Subcutaneous adipose tissue (tissue), 4 donors: Measurements from ENCODE around the gene TMEM170B. TPM values are rescaled to one million over a fixed set of nuclear protein-coding genes. Genes with fewer than 3 reads are reported as not detected.

Experiments
- total RNA-seq, 4 donors: library from RNA; depleted of rRNA; stranded (reverse); fragments of >200 nt; gene quantifications; one replicate each; pipeline ENCODE4 v1.1.0, GENCODE V29; 2016
- TF ChIP-seq, protein P1 (sequence below): fragments of 450-650 bp; IDR thresholded peaks from one replicate; pipeline ENCODE4 v1.5.1; 2016; ENCODE audit warnings: low read depth, mild to moderate bottlenecking, control low read depth, antibody characterized with exemption, moderate library complexity

The TMEM170B gene
- total RNA-seq, 4 donors from 2014 or later, result 19.2 to 24.0 (median 23.1) TPM

DNA sequence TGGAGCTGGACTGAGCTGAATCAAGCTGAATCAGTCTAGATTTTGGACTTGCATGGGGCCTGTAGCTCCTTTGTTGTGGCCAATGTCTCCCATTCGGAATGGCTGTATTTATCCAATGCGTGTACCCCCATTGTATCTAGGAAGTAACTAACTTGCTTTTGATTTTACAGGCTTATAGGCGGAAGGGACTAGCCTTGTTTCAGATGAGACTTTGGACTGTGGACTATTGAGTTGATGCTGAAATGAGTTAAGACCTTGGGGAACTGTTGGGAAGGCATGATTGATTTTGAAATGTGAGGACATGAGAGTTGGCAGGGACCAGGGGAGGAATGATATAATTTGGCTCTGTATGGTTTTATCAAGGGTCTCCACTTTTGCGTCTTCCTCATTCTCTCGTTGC is 3.0 kb upstream of the TMEM170B start:
- TF ChIP-seq, protein P1, sequence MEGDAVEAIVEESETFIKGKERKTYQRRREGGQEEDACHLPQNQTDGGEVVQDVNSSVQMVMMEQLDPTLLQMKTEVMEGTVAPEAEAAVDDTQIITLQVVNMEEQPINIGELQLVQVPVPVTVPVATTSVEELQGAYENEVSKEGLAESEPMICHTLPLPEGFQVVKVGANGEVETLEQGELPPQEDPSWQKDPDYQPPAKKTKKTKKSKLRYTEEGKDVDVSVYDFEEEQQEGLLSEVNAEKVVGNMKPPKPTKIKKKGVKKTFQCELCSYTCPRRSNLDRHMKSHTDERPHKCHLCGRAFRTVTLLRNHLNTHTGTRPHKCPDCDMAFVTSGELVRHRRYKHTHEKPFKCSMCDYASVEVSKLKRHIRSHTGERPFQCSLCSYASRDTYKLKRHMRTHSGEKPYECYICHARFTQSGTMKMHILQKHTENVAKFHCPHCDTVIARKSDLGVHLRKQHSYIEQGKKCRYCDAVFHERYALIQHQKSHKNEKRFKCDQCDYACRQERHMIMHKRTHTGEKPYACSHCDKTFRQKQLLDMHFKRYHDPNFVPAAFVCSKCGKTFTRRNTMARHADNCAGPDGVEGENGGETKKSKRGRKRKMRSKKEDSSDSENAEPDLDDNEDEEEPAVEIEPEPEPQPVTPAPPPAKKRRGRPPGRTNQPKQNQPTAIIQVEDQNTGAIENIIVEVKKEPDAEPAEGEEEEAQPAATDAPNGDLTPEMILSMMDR, result no peak

DNA sequence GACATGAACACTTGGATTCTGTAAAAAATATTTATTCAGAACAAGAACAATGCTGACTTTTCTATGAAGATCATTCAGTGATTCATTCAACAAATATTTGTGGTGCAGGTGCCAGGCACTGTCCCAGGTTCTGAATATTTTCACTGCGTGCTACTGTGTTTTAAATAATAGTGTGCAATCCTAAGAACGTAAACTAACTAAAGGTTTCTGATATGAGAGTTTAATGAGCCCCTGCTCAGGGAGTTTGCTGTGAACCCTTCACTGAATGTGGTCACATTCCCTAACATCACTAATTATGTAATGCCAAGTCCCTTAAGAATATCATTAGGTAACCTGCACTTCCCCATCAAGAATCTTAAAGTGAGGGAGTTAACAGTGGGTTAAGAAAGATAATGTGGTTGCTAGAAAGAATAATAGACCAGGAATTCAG is 1.7 kb upstream of the TMEM170B start:
- TF ChIP-seq, protein P1, result no peak

DNA sequence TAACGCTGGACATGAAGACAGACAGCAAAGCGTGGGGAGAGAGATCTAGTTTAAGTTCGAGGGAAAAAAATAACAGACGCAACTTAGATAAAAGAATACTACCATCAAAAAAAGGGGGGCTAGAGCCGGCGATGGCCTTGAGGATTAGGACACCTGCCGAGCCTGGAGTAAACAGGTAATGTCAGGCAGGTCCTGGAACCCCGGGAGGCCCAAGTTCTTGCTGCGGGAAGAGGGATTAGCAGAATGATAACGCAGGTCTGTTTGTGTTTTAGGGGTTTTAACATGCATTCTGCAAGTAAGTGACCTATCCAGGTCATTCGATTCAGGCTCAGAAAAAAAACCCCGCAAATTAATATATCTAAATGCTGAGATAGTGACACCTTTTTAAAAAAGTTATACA is 754 bp upstream of the TMEM170B start:
- TF ChIP-seq, protein P1, result no peak

DNA sequence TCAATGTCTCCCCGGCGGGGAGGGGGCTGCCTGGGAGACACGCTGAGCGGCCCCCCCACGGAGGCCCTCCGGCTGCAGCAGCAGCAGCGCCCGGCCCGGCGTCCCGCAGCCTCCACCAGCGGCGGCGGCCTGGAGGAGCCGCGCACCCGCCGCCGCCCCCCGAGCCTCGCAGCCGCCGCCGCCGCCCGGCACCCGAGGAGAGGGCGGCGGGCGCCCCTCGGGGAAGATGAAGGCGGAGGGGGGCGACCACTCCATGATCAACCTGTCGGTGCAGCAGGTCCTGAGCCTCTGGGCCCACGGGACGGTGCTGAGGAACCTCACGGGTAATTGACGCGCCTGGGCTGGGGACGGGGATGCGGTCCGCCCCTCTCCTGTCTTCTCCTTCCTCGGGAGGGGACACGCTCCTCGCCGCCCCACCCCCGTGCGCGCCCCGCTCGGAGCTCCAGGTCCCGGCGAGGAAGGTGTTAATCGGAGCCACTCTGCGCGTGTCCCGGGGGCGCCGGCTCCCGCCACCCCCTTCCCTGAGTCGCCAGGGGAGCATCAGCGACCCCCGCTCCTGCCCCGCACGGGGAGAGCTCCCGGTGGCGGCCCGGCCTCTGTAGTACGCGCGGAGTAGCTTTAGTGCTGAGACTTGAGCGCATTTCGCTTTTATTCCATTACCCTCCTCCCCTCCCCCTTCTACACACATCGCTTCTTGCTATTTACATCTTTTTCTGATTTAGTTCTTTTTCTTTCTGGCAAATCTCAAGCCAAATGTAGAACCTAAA is 686 bp downstream of the TMEM170B start:
- TF ChIP-seq, protein P1, result no peak

DNA sequence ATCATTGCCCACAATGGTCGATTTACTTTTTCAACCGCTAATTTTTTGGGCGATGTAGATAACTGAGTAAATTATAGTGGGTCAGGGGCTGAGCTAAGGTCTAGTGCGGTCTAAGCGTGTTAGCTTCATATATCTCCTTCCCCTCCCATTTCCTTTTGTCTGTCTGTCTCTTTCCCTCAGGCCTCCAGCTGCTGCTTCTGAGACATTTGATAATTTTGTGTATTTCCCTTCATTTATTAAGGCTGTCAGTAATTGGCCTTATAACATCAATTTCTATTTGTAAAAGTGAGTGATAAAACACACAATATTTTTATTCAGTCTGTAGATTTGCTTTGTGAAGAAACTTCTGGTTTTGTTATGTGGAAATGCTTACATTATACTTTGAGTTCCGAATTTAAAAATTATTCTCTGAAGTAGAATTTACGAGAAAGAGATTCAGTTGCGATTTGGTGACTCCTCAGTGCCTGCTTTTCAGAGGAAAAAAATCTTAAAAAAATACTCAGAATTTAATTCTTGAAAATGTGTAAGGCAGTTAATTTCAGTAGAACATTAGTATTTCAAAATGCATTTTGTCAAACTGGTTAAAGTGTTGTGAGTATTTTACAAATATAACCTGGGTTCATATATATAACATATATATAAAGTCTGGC is 1.4 kb downstream of the TMEM170B start:
- TF ChIP-seq, protein P1, result no peak

DNA sequence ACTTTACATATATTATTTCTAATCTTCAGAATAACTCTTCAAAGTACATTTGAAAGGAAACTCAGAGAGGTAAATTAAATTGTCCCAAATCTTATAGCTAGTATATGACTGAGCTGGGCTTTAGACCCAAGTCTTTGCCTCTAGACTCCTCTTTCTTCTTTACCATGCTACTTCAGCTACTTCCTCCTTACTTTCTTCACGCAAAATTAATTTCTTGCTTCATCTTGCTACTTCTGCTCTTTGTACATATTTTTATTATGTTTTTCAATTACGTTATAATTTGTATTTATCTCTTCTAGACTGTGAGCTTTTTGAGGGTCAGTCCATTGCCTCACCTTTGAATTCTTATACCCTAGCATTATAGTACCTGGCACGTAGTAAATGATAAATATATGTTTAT is 5.3 kb downstream of the TMEM170B start:
- TF ChIP-seq, protein P1, result no peak

DNA sequence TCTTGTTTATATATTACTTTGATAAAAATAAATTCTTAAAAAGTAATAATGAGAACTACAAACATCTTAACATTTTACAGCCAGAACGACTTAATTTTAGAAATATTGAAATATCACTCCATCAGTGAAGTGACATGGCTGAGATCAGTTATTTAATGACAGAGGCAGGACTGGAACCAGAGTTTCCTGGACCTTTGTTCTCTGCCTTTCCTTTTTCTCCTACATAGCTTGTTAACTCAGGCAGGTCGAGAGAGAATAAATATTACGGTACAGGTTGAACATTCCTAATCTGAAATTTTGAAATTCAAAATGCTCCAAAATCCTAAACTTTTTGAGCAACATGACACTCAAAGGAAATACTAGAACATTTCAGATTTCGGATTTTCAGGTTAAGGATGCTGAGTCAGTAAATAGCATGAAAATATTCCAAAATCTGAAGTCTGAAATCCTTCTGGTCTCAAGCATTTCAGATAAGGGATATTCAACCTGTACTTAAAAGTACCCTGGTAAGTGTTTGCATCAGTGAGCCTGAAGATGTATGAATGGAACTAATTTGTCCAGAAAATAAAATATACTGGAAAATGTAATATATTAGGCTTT is 6.5 kb downstream of the TMEM170B start:
- TF ChIP-seq, protein P1, result no peak
